ENCODE measurements around the gene PTCD1. TPM values are rescaled to one million over a fixed set of nuclear protein-coding genes. Genes with fewer than 3 reads are reported as not detected.
A peak's percentile ranks its signal among the peaks of the same experiment; 100 is the strongest.

Gene PTCD1, protein sequence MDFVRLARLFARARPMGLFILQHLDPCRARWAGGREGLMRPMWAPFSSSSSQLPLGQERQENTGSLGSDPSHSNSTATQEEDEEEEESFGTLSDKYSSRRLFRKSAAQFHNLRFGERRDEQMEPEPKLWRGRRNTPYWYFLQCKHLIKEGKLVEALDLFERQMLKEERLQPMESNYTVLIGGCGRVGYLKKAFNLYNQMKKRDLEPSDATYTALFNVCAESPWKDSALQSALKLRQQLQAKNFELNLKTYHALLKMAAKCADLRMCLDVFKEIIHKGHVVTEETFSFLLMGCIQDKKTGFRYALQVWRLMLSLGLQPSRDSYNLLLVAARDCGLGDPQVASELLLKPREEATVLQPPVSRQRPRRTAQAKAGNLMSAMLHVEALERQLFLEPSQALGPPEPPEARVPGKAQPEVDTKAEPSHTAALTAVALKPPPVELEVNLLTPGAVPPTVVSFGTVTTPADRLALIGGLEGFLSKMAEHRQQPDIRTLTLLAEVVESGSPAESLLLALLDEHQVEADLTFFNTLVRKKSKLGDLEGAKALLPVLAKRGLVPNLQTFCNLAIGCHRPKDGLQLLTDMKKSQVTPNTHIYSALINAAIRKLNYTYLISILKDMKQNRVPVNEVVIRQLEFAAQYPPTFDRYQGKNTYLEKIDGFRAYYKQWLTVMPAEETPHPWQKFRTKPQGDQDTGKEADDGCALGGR
- 3.7 TPM for polyA plus RNA-seq (ENCODE audit: insufficient read length)

DNA sequence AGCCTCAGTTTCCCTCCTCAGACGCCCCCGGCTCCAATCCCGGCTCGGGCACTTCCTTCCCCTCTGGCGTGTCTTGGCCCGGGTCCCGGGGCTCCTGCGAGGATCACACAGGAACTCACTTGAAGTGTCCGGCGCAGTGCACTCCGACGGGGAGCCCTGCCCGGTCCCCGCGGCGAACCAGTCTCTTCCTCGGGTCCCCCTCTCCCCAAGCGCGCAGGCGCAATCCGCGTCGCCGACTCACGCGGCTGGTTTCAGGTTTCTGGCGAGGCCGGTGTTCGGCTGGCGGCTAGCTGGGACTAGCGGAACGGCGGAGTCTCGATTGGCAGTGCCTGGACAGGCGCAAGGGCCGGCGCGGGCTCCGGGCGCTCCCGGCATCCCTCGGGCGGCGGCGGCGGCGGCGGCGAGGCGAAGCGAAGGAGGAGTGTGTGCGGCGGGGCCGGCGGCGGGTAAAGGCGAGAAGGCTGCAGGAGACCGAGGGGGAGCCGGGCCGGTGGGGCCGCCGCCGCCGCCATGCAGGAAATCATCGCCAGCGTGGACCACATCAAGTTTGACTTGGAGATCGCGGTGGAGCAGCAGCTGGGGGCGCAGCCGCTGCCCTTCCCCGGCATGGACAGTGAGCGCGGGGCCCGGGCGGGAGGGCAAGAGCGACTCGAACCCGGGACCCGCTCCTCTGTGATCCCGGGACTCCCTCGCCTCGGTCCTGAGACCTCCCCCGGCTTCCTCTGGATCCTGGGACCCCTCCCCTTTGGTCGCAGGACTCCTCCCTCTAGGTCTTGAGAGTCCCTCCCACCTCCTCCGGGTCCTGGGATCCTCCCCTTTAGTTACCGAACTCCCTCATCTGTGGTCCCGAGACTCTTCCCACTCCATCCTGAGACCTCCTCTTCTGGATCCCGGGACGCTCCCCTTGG is at the start of gene PTCD1, which contains the start of gene CPSF4:
Gene PTCD1 (minus strand): TSS at position 226 of the 908 bp plus-strand sequence. CDS start 3,556 bp downstream, outside the sequence.
Gene CPSF4 (plus strand): TSS at position 371 of the 908 bp plus-strand sequence. CDS start 140 bp downstream, at position 511.
- DNase-seq (ENCODE audit: low read depth) = peak; percentile 87

DNA sequence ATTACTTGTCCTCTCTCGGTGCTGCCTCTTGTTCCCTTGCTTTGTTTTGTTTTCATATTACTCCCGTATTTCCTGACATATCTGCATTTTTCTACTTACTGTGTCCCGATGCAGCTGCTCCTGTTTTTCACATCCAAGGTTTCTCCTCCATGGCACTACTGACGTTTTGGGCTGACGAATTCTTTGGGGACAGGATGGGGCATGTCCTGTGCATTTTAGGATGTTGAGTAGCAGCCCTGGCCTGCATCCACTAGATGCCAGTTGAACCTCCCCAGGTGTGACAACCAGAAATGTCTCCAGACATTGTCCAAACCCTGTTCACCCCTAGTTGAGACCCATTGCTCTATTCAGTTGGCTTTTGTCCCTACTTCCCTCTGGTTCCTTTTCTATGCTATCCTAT is 46.5 kb upstream of the PTCD1 start:
- no peak for DNase-seq (ENCODE audit: low read depth)

GRCh38 chr7:99478464-99479440 is 40.2 kb upstream of the PTCD1 start:
- no peak for DNase-seq (ENCODE audit: low read depth)

DNA sequence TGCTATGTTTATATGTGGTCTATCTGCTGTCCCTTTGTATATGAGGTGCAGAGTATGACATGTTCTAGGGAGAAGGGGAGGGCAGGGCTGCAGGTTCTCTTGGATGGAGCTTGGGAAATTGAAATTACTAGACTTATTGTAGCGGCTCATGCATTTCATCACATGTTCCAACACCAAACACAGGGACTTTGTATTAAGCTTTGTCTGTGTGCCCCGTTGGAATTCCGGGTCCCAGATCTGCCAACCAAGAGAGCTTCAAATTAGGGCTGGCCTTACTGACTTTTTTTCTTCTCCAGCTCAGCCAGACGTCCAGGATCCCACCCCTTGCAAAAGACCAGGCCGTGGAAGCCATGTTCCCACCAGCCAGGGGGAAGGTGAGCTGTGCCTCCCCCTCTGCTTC is 37.5 kb upstream of the PTCD1 start:
- no peak for DNase-seq (ENCODE audit: low read depth)

GRCh38 chr7:99473315-99473596 is 34.7 kb upstream of the PTCD1 start:
- DNase-seq (ENCODE audit: low read depth) = no peak

DNA sequence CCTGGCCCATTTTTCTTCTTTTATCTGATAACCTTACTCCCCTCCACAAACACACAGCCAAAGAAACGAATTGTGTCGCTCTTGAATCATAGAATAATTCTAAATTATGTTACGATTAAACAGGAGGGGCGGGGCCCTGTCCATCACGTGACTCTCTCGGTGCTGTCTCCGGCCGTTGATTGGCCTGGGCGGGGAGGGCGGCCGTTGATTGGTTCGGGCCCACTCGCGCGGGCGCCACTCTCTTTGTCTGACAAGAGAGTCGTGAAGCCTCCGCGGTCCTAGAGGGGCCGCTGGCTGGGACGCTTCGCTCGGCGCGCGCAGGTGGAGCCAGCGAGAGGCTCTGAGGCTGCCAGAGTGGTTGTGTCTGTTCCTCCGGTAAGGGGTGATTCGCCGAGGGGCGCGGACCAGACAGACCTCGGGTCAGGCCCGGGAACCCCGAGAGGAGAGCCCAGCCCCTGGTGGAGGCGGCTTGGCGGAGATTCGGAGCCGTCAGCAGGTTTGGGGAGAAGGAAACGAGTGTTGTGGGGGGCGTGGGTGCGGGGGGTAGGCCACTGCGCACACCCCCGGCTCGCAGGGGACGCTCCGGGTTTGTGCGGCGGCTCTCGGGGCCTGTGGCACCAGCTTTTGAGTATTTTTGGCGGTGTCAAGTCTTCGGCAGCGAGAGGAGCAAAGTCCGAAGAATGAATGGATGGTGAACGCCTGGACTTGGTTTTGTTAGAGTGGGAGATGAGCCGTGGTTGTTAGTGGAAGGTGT is 34.1 kb upstream of the PTCD1 start, which contains the start of gene ZNF789:
Gene ZNF789 (plus strand): TSS at position 330 of the 754 bp plus-strand sequence. CDS start 3,567 bp downstream, outside the sequence.
- peak; percentile 83 for DNase-seq (ENCODE audit: low read depth)

DNA sequence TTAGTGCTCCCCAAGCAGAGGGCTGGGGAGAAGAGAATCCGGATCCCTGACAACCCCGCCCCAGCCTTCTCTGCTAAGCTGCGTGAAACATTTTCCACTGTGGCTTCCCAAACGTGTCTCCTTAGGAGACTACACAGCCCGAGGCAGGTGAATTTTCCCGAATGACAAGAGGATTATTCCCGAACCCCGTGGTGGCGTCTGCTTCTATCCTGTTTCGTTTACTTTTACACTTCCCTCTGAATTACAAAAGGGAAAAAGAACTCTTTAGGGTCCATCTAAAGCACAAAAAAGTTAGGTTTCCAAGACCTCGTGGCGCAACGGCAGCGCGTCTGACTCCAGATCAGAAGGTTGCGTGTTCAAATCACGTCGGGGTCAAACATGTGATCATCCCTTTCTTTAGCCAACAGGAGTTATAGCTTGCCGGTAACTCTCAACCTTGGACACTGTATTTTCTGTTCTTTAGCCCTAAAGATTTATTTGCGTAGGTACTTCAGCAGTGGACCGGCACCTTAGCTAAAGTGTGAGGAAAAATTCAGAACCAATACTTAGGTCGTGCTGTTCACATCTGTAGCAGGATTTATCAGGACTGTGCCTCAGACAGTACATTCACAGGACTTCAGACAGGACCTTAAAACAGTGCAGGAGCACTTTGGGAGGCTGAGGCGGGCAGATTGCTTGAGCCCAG is 30.9 kb upstream of the PTCD1 start:
- no peak for DNase-seq (ENCODE audit: low read depth)

GRCh38 chr7:99468336-99468918 is 29.8 kb upstream of the PTCD1 start:
- DNase-seq (ENCODE audit: low read depth) = no peak

GRCh38 chr7:99465421-99465768 is 26.8 kb upstream of the PTCD1 start:
- no peak for DNase-seq (ENCODE audit: low read depth)

- no peak for DNase-seq (ENCODE audit: low read depth)
Observed at GRCh38 chr7:99461221-99461620, 22.6 kb upstream of the PTCD1 start.

GRCh38 chr7:99460651-99461050 is 22.1 kb upstream of the PTCD1 start:
- DNase-seq (ENCODE audit: low read depth) = no peak

DNA sequence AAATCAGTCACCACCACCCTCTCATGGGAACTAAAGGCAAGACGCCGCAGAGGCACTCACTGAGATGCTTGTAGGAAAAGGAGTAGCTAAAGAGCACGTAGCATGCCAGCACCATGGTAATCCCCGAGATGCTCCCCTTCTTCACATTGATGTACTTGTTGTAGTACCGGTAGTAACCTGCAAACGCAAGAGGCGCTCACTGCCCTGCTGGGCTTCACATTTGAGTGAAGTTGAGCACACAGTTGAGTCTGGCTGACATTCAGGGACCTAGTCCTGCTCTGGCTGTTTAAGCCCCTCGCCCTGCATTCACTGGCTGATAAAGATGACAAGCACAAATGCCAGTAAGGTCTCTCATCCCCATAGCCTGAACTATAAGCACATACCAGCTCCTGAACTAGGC is 20.5 kb upstream of the PTCD1 start:
- DNase-seq (ENCODE audit: low read depth) = no peak

DNA sequence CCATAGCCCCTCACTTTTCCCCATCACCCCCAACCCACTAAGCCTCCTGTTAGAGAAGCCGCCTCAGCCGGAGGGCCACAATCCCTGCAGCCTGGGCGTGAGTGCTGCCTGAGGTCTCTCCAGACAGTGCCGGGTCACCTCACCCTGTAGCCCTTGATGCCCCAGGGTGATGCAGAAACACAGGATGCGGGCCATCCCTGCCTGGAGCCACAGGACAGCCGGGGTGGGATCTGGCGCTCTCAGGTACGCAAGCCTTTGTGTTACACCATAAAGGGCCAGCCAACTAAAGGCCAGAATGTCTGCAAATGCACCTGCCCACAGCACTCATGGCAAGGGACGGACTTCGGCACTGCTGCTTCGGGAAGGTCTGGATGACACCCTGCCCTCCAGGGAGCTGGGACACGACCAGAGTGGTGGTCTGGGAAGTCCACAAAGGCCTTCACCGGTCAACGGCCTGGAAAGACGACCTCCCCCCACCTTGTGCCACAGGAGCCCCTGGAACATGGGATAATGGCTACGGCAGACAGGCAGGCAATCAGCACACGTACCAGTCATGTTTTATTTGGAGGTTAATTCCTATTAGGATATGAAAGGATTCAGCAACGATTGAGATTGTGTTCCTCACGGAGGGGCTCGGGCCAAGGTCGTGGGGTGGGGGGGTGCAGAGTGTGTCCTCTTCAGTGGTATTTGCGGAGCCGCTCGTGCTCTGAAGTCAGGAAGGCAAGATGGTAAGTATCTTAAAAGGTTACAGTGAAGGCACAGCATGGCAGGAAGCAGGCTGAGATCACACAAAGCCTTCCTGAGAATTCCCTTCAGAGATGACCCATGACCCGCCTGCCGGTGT is 19.3 kb upstream of the PTCD1 start:
- DNase-seq (ENCODE audit: low read depth) = no peak

DNA sequence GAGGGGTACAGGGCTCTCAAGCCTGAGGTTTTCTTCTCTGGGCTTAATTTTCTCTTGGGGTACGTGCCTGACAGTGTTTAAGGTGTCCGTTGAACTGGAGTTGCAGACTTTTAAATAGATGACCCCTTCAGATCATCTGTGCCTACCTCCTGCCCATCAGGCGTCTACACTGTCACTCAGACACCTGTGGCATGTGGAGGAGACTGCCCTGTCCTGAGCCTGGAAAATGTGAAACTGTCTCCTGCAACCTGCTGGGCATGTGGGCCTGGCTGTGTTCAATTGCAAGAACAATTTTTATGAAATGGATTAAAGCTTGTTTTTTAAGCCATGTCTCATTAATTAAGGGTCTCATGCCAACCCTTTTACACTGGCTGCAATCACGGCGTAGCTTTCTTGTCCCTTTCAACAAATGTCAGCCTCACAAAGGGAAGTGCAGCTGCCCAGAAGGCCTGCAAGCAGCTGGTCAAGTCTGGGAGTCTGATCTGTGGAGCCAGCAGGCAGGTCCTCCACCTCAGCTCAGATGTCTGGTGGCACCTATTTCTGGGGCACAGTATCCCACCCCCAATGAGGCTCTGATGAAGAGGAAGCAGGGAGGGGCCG is 18.6 kb upstream of the PTCD1 start:
- DNase-seq (ENCODE audit: low read depth) = no peak

DNA sequence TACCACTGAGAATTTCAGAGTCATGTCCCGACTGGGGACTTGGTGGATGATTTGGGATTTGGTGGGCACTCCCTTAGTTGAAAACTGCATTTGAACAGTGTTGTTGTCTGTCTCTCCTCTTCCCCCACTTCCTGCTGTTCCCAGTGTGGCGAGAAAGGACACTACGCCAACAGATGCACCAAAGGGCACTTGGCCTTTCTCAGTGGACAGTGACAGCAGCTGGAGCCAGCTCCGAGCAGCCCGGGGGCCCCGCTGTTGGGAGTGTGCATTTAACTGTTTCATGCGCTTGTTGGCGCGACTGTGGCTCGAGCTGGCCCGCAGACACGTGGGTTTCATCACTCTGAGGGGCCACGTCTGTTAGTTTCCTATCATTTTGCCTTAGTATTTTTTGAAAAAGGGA is 17.7 kb upstream of the PTCD1 start:
- no peak for DNase-seq (ENCODE audit: low read depth)

DNA sequence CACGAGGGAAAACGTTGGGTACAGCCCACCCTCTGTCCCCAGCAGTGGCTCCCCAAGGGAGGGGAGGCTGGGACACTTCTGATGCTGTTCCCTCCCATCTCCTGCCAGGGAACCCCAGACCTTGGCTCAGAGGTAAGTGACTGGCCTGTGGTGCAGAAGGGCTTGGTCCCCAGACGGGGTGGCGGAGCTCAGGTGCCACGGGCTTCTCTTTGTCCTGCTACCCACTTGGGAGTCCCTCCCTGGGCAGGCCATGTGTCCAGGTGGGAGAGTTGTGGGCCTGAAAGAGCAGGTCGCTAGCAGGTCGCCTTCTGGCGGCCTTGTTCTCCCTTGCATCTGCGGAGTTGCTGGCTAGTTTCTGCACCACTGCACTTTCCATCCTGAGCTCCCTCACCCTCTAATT is 17.3 kb upstream of the PTCD1 start:
- no peak for DNase-seq (ENCODE audit: low read depth)

- no peak for DNase-seq (ENCODE audit: low read depth)
Observed at GRCh38 chr7:99453105-99453504, 14.5 kb upstream of the PTCD1 start.

- no peak for DNase-seq (ENCODE audit: low read depth)
Observed at GRCh38 chr7:99452541-99452940, 13.9 kb upstream of the PTCD1 start.
